Measurements from ENCODE around the gene TBC1D5.
A peak's percentile ranks its signal among the peaks of the same experiment; 100 is the strongest.

TBC1D5 gene

DNA sequence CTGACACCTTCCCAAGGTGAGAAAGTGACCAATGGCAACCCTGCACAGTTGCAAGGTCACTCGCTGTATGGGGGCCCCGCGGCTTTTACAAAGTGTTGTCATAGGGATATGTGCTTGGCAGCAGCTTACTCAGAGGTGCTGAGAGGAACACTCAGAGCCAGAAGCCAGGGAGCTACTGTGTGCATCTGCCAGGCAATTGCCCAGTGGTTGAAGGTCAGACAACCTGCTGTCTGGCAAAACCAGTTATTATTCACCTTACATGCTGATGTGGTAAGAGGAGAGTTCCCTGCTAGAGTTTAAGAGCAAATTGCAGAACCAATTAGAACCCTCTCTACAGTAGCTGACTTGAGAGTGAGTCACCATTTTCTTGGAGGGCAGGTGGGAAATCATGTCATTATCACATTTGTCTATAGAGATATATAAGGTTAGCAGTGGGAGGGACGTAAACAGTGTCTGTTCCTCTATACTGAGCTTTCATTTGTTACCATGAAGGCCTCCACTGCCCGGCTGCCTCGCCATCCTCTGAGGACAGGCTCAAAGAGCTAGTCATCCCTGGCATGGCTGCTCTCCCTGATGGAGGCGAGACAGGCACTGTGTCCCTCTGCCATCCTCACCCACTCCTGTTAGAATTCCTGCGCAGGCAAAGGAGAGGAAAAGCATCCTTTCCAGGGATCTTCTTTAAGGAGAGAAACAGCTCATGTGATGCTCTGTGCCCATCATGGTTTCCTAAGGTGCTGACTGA lies 583.3 kb downstream of the TBC1D5 start:
- H3K4me3 ChIP-seq (ENCODE audit: low read length): no peak overlapping the region
- DNase-seq (ENCODE audit: low read depth): no peak

DNA sequence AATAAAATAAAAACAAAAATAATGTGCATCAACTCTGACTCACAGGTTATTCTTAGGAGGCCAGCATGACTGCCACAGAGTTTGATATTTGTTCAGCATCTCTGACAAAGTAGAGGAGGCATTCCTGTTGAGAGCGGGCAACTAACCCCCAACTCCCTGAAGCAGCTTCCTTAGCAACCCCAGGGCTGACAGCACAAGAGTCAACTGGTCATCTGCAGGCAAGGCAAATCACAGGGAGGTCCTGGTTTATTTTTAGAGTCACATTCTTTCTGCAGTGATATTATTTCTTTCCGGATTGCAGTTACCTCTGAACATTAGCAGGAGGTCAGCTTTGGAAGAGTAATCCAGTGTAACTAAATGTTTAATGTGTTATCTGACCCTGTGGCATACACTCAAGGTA lies 584.7 kb downstream of the TBC1D5 start:
- TF ChIP-seq, protein P1, sequence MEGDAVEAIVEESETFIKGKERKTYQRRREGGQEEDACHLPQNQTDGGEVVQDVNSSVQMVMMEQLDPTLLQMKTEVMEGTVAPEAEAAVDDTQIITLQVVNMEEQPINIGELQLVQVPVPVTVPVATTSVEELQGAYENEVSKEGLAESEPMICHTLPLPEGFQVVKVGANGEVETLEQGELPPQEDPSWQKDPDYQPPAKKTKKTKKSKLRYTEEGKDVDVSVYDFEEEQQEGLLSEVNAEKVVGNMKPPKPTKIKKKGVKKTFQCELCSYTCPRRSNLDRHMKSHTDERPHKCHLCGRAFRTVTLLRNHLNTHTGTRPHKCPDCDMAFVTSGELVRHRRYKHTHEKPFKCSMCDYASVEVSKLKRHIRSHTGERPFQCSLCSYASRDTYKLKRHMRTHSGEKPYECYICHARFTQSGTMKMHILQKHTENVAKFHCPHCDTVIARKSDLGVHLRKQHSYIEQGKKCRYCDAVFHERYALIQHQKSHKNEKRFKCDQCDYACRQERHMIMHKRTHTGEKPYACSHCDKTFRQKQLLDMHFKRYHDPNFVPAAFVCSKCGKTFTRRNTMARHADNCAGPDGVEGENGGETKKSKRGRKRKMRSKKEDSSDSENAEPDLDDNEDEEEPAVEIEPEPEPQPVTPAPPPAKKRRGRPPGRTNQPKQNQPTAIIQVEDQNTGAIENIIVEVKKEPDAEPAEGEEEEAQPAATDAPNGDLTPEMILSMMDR (conservative IDR thresholded peaks at IDR 0.05; ENCODE audit: low read length): no peak
- DNase-seq (ENCODE audit: low read depth): peak; percentile 25
- no peak overlapping the region for H3K4me3 ChIP-seq (ENCODE audit: low read length)

More for the DNA sequence above, 583.3 kb downstream of the TBC1D5 start:
- TF ChIP-seq, protein P1 (conservative IDR thresholded peaks at IDR 0.05; ENCODE audit: low read length): no peak

DNA sequence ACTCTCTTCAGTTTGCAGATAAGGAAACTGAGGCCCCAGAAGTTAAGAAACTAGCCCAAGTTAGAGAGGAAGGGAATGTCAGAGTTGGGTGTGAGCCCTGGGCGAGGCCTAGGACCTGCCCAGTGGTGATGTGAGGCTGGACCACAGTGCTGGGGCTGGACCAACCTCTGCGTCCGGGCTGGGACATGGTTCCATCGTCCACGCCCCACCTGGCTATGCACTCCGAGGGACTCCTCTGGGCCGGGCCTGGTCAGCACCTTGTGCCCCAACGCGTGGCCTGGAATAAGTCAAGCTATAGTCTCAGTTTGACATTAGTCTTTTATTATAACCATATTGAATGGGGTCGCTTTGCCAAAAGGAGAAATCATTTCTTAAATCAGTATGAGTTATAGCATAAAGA lies 585.6 kb downstream of the TBC1D5 start:
- no peak overlapping the region for H3K4me3 ChIP-seq (ENCODE audit: low read length)
- TF ChIP-seq, protein P1 (conservative IDR thresholded peaks at IDR 0.05; ENCODE audit: low read length): no peak
- no peak for DNase-seq (ENCODE audit: low read depth)

DNA sequence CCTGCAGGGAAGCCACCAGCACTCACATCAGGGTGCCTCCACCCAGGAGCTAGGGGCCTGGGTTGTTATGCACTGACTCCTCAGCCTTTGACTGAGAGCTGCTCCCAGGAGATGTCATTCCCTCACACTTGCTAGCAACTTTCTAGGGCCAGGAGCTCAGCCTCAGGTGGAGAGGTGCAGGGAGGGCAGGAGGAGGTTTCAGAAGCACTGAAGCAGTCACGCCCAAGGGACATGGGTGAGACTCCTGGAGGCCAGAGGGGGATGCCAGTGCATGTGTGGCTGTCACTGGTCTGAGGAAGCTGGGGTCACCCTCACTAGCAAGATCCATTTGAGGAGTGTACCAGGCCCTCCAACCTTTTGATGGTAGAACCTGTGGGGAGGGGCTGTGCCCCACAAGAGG lies 586.5 kb downstream of the TBC1D5 start:
- TF ChIP-seq, protein P1 (conservative IDR thresholded peaks at IDR 0.05; ENCODE audit: low read length): no peak
- no peak for DNase-seq (ENCODE audit: low read depth)
- no peak overlapping the region for H3K4me3 ChIP-seq (ENCODE audit: low read length)

DNA sequence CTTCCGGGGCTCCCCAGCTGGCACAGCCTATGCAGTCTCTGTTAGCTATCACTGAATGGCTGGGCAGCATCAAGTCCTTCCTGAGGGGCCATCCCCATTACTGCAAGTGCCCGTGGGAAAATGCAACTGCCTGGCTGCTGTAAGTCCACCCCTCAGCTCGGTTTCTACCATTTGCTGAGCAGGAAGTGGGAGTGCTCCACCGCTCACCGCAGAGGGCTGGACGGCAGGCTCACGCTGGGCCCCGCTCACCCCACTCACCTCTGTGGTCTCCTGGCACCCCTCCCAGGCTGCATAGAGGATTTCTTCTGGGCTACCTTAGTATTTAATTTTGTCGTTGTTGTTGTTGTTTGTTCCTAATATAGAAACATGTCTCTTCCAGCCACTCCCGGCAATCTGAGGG lies 587.5 kb downstream of the TBC1D5 start:
- TF ChIP-seq, protein P1 (conservative IDR thresholded peaks at IDR 0.05; ENCODE audit: low read length): no peak
- H3K4me3 ChIP-seq (ENCODE audit: low read length): no peak overlapping the region
- no peak for DNase-seq (ENCODE audit: low read depth)

DNA sequence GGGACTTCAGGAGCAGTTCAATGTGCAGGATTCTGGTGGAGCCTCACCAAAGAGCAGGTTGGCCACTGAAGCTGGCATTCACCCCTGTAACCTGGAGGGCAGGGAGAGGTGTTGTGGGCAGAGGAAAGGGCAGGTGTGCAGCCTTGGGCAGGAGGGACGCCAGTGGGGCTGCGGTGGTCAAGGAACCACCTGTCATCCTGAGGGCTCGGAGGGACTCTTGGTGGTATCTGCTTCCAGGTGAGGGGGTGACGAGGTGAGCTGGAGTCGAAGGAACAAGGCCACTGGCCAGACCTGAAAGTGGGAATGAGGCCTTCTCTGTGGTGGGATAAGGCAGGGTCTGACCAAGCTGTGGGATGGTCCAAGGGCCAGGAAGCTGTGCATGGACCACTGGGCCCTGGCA lies 588.2 kb downstream of the TBC1D5 start:
- no peak for DNase-seq (ENCODE audit: low read depth)
- TF ChIP-seq, protein P1 (conservative IDR thresholded peaks at IDR 0.05; ENCODE audit: low read length): no peak
- H3K4me3 ChIP-seq (ENCODE audit: low read length): no peak overlapping the region

DNA sequence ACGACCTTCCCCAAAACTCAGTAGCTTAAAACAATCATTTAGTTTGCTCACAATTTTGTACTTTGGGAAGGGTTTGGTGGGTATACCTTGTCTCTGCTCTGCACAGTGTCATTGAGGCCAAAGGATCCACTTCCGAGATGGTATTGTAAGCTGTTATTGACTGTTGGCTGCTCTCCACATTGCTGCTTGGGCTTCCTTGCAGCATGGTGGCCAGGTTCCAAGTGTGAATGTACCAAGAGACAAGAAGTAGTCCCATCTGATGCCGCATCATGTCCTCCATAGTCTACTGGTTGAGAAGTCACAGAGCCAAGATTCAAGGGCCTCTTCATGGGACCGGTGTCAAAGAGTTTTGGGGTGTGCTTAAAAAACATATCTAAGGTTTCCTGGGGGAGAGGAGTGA lies 589.2 kb downstream of the TBC1D5 start:
- DNase-seq (ENCODE audit: low read depth): no peak
- TF ChIP-seq, protein P1 (conservative IDR thresholded peaks at IDR 0.05; ENCODE audit: low read length): no peak
- no peak overlapping the region for H3K4me3 ChIP-seq (ENCODE audit: low read length)

All from AG10803 (cell line).